ENCODE results near the gene PHACTR1.

DNA sequence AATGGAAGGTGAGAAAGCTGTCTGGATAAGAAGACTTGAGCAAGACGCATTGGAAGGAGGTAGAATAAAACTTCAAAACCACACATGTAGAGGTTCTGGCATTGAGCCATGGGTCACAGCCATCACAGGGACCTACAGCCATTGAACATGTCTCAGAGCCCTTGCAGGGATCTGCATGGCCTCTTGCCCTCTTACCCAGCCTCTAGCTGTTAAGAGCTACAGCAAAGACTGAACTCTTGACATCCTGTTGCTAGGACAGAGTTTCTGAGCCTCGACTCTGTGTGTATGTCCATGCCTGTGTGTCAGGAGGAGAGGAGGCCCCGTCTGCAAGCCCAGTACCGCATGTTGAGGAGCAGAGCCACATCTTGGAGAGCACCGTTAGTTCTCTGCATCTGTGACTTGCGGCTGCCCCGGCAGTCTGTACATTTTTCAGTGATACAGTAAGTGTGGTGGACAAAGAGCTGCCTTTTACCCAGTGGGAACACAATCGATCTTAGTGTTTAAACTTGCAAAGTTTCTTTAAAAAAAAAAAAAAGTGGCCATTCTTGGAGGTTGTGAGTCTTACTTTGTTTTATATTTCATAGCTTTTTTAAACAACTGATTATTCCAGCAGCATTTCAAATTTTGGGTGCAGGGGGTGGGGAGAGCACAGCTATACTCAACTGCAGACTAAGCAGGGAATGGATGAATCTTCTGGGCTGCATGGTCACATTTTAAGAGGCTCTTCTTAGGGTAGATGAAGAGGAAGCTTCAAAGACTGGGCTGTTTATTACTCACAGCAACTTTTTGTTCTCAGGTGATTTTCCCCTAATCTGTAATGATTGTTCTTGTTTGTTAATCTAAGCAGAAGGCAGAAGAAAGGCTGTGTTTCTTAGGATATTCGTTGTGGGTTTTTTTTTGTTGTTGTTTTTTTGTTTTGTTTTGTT is 523.2 kb downstream of the PHACTR1 start:
- TF ChIP-seq EZH2 (IDR thresholded peaks at IDR 0.05; ENCODE audit: insufficient read depth, poor library complexity, severe bottlenecking) (no peak), EZH2phosphoT487 (IDR thresholded peaks at IDR 0.05; ENCODE audit: insufficient read depth, low read depth) (no peak)

Data from GM23248 (cell line).